ENCODE results near the gene NTM.

The NTM gene

DNA sequence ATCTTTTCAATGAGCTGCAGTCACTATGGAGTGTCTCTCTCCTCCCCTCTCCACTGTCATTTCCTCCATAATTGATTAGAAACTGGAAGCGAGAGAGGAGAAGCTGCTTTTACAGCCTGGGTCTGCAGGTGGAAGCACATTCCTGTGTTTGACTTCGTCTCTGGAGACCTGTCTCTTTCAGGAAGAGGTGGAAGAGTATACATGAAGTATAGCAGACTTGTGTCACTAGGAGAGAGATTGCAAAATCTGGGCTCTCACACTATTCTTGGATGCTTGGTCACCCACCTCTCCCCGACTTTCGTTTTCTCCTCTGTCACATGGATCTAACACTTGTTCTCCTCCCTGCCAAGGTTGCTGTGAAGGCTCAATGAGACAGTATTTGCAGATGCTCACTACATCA lies 323.3 kb downstream of the NTM start:
- Histone ChIP-seq H3K9ac (ENCODE audit: low read length) (no peak overlapping the region), H3K36me3 (ENCODE audit: insufficient read depth, low read length) (no peaks in the 10 kb centered on the region), H3K27me3 (ENCODE audit: control insufficient read depth in 1 of 2, insufficient read depth in 2 of 2, low read length in 2 of 2) (peaks cover 0 to 19% of the 10 kb centered on the region in 2 donors), H3K27ac (ENCODE audit: low read depth, low read length) (no peak overlapping the region), H3K9me3 (ENCODE audit: low read length) (no peaks in the 10 kb centered on the region), H3K4me3 (ENCODE audit: low read depth in 1 of 2, low read length in 2 of 2) (no peak overlapping the region), H3K4me1 (ENCODE audit: insufficient read depth, low read length) (peaks cover 1% of the 10 kb centered on the region)

DNA sequence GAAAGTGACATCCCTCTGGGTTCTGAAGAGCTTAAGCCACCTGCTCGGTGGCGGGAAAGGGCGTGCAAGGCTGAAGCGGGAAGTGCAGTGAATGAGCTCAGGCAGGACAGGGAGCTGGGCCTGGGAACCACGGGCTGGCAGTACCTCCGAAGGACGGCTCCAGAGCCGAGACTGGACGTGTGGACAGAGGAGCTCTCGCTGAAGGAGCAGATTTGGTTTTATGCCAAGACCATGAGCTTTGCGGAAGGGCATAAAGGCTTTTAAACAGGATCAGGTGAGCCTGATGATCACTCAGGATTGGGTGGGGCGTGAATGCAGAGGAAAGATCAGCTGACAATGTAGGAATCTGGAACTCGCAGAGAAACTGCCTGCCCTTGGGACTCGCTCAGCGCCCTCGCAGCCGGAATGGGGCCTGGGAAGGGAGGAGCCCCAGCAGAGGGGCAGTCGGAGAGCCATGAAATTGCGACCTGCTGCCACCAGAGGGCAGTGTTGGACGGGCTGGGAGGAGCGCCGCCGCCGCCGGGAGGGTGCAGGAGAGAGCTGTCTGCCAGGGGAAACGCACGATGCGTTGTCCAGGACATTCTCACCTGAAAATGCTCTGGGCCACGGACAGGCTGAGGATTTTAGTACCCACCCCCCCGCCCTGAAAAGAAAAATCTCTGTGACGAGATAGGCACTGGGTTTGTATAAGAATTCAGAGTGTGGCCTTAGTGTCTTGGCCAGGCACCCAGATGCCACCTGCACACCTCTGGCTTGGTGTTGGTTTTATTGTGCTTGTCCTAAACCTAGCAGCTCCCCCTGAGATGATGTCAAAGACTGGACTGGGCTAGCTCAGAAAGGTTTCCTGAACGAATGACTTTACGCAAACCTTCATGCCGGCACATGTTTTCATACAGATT lies 324.4 kb downstream of the NTM start:
- Histone ChIP-seq H3K9ac (ENCODE audit: low read length) (no peak overlapping the region), H3K4me3 (ENCODE audit: low read depth in 1 of 2, low read length in 2 of 2) (peak overlapping the region; percentile 22 to 29), H3K27ac (ENCODE audit: low read depth, low read length) (no peak overlapping the region), H3K9me3 (ENCODE audit: low read length) (no peaks in the 10 kb centered on the region), H3K27me3 (ENCODE audit: control insufficient read depth in 1 of 2, insufficient read depth in 2 of 2, low read length in 2 of 2) (peaks cover 0 to 19% of the 10 kb centered on the region in 2 donors), H3K36me3 (ENCODE audit: insufficient read depth, low read length) (no peaks in the 10 kb centered on the region), H3K4me1 (ENCODE audit: insufficient read depth, low read length) (no peaks in the 10 kb centered on the region)

DNA sequence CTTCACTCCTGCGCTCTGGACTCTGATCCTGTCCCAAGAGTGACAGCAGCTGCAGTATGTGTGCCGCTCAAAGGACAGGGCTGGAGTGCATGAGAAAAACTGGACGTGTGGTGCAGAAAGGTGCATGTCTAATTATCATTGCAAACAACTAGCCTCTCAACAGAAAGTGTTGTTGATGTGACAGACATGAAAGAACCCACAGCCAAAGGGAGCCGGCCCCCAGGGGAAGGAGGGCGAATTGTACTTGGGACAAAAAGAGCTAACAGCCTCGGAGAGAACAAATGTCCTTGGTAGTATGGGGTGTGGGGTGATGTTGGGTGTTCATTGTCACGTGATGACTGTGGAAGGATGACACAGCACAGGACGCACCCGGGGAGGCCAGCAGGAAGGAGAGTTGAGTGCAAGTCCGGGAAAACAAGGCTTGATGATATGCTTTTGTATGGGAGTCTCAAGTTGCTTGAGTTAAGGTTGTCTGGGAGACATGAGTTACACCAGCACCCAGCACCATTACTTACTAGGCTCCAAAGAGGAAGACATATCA lies 325.5 kb downstream of the NTM start:
- no peaks in the 10 kb centered on the region for H3K9me3 ChIP-seq (ENCODE audit: low read length)

DNA sequence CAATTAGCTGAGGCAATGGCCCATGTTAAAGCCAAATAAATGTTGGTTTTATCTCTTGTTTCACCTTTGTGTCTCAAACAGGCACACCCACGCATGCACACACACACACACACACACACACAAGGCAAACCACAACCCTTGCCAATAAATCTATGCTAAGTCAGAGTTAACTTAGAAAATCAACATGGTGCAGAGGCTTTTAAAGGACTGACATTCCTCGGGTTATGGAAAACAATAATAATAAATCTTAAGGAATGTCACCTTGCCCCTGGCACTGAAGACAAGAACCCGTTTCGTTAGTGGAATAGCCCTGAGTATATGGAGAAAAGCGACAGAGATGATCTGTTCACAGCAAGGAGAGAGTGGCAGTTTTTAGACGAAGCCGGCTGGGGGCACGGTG lies 326.3 kb downstream of the NTM start:
- Histone ChIP-seq H3K4me1 (ENCODE audit: insufficient read depth, low read length) (no peaks in the 10 kb centered on the region), H3K9me3 (ENCODE audit: low read length) (no peaks in the 10 kb centered on the region), H3K27ac (ENCODE audit: low read depth, low read length) (no peak overlapping the region), H3K36me3 (ENCODE audit: insufficient read depth, low read length) (no peaks in the 10 kb centered on the region), H3K9ac (ENCODE audit: low read length) (no peak overlapping the region), H3K27me3 (ENCODE audit: control insufficient read depth in 1 of 2, insufficient read depth in 2 of 2, low read length in 2 of 2) (peaks cover 0 to 15% of the 10 kb centered on the region in 2 donors), H3K4me3 (ENCODE audit: low read depth in 1 of 2, low read length in 2 of 2) (no peak overlapping the region)

More for the DNA sequence above, 325.5 kb downstream of the NTM start:
- no peaks in the 10 kb centered on the region for H3K4me1 ChIP-seq (ENCODE audit: insufficient read depth, low read length)
- H3K4me3 ChIP-seq (ENCODE audit: low read depth in 1 of 2, low read length in 2 of 2), result no peak overlapping the region
- no peak overlapping the region for H3K27ac ChIP-seq (ENCODE audit: low read depth, low read length)
- no peak overlapping the region for H3K9ac ChIP-seq (ENCODE audit: low read length)
- H3K36me3 ChIP-seq (ENCODE audit: insufficient read depth, low read length), result no peaks in the 10 kb centered on the region
- H3K27me3 ChIP-seq (ENCODE audit: control insufficient read depth in 1 of 2, insufficient read depth in 2 of 2, low read length in 2 of 2), result peaks cover 0 to 19% of the 10 kb centered on the region in 2 donors

DNA sequence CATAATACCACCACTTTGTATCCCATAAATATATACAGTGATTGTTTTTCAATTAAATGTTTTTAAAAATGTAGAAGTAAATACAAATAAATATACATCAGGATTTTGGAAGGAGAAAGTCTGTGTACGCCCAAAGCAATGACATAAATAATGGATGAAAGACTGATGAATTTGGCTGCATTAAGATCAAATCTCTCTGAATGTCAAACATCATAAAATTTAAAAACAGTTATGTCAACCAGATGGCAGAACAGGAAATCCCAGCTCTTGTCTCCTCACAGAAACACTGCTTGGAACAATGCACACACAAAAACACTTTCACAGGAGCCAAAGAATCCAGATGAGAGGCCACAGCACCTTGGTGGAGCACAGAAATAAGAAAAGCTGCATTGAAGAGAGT lies 332.9 kb downstream of the NTM start:
- Histone ChIP-seq H3K9ac (ENCODE audit: low read length) (no peak overlapping the region), H3K9me3 (ENCODE audit: low read length) (no peaks in the 10 kb centered on the region), H3K27ac (ENCODE audit: low read depth, low read length) (no peak overlapping the region), H3K4me1 (ENCODE audit: insufficient read depth, low read length) (no peaks in the 10 kb centered on the region), H3K27me3 (ENCODE audit: control insufficient read depth in 1 of 2, insufficient read depth in 2 of 2, low read length in 2 of 2) (no peaks in the 10 kb centered on the region), H3K36me3 (ENCODE audit: insufficient read depth, low read length) (no peaks in the 10 kb centered on the region), H3K4me3 (ENCODE audit: low read depth in 1 of 2, low read length in 2 of 2) (no peak overlapping the region)

DNA sequence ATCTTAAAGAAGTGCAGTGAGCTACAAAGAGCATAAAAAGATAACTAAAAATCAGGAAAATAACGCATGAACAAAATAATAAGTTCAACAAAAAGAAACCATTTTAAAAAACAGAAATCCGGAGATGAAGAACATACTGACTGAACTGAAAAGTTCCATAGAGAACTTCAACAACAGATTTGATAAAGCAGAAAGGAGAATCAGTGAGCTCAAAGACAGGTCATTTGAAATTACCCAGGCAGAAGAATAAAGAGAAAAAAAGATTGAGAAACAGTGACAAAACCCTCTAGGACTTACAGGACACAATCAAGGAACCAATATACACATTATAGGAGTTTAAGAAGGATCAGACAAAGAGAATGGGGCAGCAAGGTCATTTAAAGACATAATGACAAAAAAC lies 334.3 kb downstream of the NTM start:
- no peaks in the 10 kb centered on the region for H3K9me3 ChIP-seq (ENCODE audit: low read length)

DNA sequence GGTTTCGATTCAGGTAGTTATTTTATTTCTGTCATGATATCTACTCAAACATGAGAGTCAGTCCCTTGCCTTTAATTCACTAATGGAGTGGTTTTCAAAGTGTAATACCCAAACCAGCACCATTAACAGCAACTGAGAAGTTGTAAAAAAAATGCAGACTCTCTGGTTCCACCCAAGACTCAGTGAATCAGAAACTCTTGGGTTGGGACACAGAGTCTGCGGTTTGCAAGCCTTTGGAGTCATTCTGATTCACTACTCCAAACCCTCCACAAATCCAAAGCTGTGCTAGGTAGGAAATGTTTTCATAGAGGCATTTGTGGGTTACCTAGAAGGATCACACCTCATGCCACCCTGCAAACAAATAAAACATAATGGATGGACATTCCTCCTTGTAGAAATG lies 340.1 kb downstream of the NTM start:
- Histone ChIP-seq H3K9ac (ENCODE audit: low read length) (no peak overlapping the region), H3K27me3 (ENCODE audit: control insufficient read depth in 1 of 2, insufficient read depth in 2 of 2, low read length in 2 of 2) (no peaks in the 10 kb centered on the region), H3K9me3 (ENCODE audit: low read length) (no peaks in the 10 kb centered on the region), H3K4me1 (ENCODE audit: insufficient read depth, low read length) (no peaks in the 10 kb centered on the region), H3K36me3 (ENCODE audit: insufficient read depth, low read length) (no peaks in the 10 kb centered on the region), H3K27ac (ENCODE audit: low read depth, low read length) (no peak overlapping the region), H3K4me3 (ENCODE audit: low read depth in 1 of 2, low read length in 2 of 2) (no peak overlapping the region)

More for the DNA sequence above, 334.3 kb downstream of the NTM start:
- no peak overlapping the region for H3K4me3 ChIP-seq (ENCODE audit: low read depth in 1 of 2, low read length in 2 of 2)
- H3K27me3 ChIP-seq (ENCODE audit: control insufficient read depth in 1 of 2, insufficient read depth in 2 of 2, low read length in 2 of 2), result no peaks in the 10 kb centered on the region
- no peaks in the 10 kb centered on the region for H3K36me3 ChIP-seq (ENCODE audit: insufficient read depth, low read length)
- no peak overlapping the region for H3K9ac ChIP-seq (ENCODE audit: low read length)
- no peaks in the 10 kb centered on the region for H3K4me1 ChIP-seq (ENCODE audit: insufficient read depth, low read length)
- H3K27ac ChIP-seq (ENCODE audit: low read depth, low read length), result no peak overlapping the region

DNA sequence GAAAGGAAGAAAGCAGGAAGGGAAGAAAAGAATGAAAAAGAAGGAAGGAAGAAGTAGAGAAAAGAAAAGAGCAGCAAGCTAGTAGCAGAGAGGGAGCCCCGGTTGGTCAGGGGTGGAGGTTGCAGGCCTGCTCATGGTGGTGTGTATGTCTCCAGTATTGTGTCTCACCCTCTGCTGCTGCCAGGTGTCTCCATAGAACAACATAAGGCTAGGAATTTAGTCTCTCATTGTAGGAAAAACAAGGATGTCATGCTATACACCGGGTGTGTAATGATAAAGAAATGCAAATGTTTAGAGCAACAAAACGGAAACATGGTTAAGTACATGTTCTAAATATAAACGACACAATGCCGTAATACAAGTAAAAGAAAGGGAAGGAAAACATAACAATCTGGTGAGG lies 342.5 kb downstream of the NTM start:
- Histone ChIP-seq H3K9me3 (ENCODE audit: low read length) (no peaks in the 10 kb centered on the region), H3K27me3 (ENCODE audit: control insufficient read depth in 1 of 2, insufficient read depth in 2 of 2, low read length in 2 of 2) (no peaks in the 10 kb centered on the region), H3K36me3 (ENCODE audit: insufficient read depth, low read length) (no peaks in the 10 kb centered on the region), H3K27ac (ENCODE audit: low read depth, low read length) (no peak overlapping the region), H3K9ac (ENCODE audit: low read length) (no peak overlapping the region), H3K4me1 (ENCODE audit: insufficient read depth, low read length) (no peaks in the 10 kb centered on the region), H3K4me3 (ENCODE audit: low read depth in 1 of 2, low read length in 2 of 2) (no peak overlapping the region)

DNA sequence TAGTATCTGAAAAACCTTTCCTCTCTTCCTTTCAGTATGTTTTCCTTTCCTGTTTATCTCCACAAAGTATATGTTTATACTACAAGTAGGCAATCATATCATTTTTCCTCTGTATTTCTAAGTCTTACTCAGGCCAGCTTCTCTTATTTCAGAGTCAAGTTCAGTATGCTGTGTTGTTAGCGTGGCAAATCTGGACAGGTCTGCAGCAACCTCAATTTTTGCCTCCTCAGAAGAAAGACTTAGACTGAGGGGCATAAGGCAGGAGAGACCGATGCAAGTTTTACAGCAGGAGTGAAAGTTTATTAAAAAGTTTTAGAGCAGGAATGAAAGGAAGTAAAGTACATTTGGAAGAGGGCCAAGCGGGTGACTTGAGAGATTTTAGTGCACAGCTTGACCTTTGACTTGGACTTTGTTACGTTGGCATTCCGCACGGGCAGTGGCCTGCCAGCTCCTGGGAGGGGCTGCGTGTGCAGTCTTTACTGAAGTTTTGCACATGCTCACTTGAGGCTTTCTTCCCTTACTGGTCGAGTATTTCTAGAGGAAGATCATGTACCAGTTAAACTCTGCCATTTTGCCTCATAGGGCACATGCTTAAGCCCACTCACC lies 343.2 kb downstream of the NTM start:
- no peaks in the 10 kb centered on the region for H3K4me1 ChIP-seq (ENCODE audit: insufficient read depth, low read length)
- H3K9me3 ChIP-seq (ENCODE audit: low read length), result no peaks in the 10 kb centered on the region
- H3K27me3 ChIP-seq (ENCODE audit: control insufficient read depth in 1 of 2, insufficient read depth in 2 of 2, low read length in 2 of 2), result no peaks in the 10 kb centered on the region
- H3K4me3 ChIP-seq (ENCODE audit: low read depth in 1 of 2, low read length in 2 of 2), result no peak overlapping the region
- no peak overlapping the region for H3K9ac ChIP-seq (ENCODE audit: low read length)
- no peak overlapping the region for H3K27ac ChIP-seq (ENCODE audit: low read depth, low read length)
- no peaks in the 10 kb centered on the region for H3K36me3 ChIP-seq (ENCODE audit: insufficient read depth, low read length)

DNA sequence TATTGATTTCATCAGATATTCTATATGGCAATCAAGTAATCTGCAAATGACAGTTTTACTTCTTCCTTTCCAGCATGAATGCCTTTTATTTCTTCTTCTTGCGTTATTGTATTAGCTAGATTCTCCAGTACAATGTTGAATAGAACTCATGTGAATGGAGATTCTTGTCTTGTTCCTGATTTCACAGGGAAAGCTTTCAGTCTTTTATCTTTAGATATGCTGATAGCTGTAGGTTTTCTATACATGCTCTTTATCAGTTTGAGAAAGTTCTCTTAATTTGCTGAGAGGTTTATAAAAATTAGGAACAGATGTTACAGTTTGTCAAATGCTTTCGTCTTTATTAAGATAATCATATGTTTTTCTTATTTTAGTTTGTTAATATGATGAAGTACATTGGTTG lies 347.2 kb downstream of the NTM start:
- Histone ChIP-seq H3K4me3 (ENCODE audit: low read depth in 1 of 2, low read length in 2 of 2) (no peak overlapping the region), H3K27ac (ENCODE audit: low read depth, low read length) (no peak overlapping the region), H3K9me3 (ENCODE audit: low read length) (no peaks in the 10 kb centered on the region), H3K27me3 (ENCODE audit: control insufficient read depth in 1 of 2, insufficient read depth in 2 of 2, low read length in 2 of 2) (no peaks in the 10 kb centered on the region), H3K36me3 (ENCODE audit: insufficient read depth, low read length) (no peaks in the 10 kb centered on the region), H3K4me1 (ENCODE audit: insufficient read depth, low read length) (no peaks in the 10 kb centered on the region), H3K9ac (ENCODE audit: low read length) (no peak overlapping the region)

DNA sequence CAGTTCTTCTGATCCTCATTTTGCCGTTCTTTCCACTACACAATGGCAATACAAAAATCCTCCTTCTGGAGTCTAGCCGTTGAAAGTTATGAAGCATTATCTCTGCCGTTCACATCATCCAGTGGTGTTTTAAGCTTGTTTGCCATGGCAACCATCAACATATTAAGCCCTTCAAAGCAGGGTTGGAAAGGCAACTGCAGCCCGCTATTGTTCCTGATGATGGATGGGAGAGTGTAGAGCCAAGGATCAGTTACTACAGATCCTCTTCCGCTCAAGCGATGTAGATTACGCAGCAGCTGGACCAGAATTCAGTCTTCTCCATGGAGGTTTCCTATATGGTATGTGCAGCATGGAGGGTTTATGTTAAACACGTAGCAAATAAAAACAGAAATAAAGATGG lies 352.7 kb downstream of the NTM start:
- Histone ChIP-seq H3K27ac (ENCODE audit: low read depth, low read length) (no peak overlapping the region), H3K36me3 (ENCODE audit: insufficient read depth, low read length) (no peaks in the 10 kb centered on the region), H3K27me3 (ENCODE audit: control insufficient read depth in 1 of 2, insufficient read depth in 2 of 2, low read length in 2 of 2) (no peaks in the 10 kb centered on the region), H3K4me3 (ENCODE audit: low read depth in 1 of 2, low read length in 2 of 2) (no peak overlapping the region), H3K9ac (ENCODE audit: low read length) (no peak overlapping the region), H3K4me1 (ENCODE audit: insufficient read depth, low read length) (no peaks in the 10 kb centered on the region), H3K9me3 (ENCODE audit: low read length) (no peaks in the 10 kb centered on the region)
